Measurements from ENCODE around the gene TRPV2. TPM values are rescaled to one million over a fixed set of nuclear protein-coding genes. Genes with fewer than 3 reads are reported as not detected.
A peak's percentile ranks its signal among the peaks of the same experiment; 100 is the strongest.

TRPV2 gene
- total and polyA plus RNA-seq, 2 experiments from 2014 or later: 1.7 to 3.2 TPM

- TF ChIP-seq ETS1 (IDR thresholded peaks at IDR 0.05) (no peak), NANOG (IDR thresholded peaks at IDR 0.05; ENCODE audit: borderline replicate concordance) (no peak)
Measured at GRCh38 chr17:16419929-16420271, 4.5 kb downstream of the TRPV2 start (continued).

GRCh38 chr17:16422416-16422815 lies 7.0 kb downstream of the TRPV2 start:
- ATAC-seq: peak; percentile 58
- H3K36me3 ChIP-seq (ENCODE audit: insufficient read depth): no peaks in the 10 kb centered on the region
- no peaks in the 10 kb centered on the region for H3K9me2 ChIP-seq (ENCODE audit: insufficient read depth)
- no peaks in the 10 kb centered on the region for H4K20me1 ChIP-seq (replicated peaks; ENCODE audit: insufficient read depth)
- no peak overlapping the region for H3K27ac ChIP-seq (ENCODE audit: low read depth)
- H3K9me3 Mint-ChIP-seq: no peaks in the 10 kb centered on the region
- no peak overlapping the region for H3K4me2 ChIP-seq
- no peaks in the 10 kb centered on the region for H3K4me1 ChIP-seq (ENCODE audit: insufficient read depth)
- H3K27me3 ChIP-seq (ENCODE audit: insufficient read depth): no peaks in the 10 kb centered on the region
- no peaks in the 10 kb centered on the region for H3K79me2 ChIP-seq (replicated peaks; ENCODE audit: insufficient read depth)
- H3K4me1 Mint-ChIP-seq: peaks cover 15% of the 10 kb centered on the region; the same call in 2 of the 3 replicates
- no peaks in the 10 kb centered on the region for H3K36me3 Mint-ChIP-seq (ENCODE audit: low read depth)
- no peak overlapping the region for H3K4me3 ChIP-seq
- H3K27ac Mint-ChIP-seq: no peak overlapping the region
- no peaks in the 10 kb centered on the region for H3F3A ChIP-seq (replicated peaks; ENCODE audit: low read depth)
- no peak overlapping the region for H3K4me3 Mint-ChIP-seq
- peak overlapping the region; percentile 43; the same call in 1 of the 2 replicates for H2AFZ ChIP-seq
- no peak for DNase-seq (ENCODE audit: low spot score)
- H3K27me3 Mint-ChIP-seq (ENCODE audit: insufficient read depth, low read depth, poor library complexity): peaks cover 4% of the 10 kb centered on the region
- TF ChIP-seq JUNB (IDR thresholded peaks at IDR 0.05; ENCODE audit: unreplicated experiment) (no peak), STAT1 (IDR thresholded peaks at IDR 0.05; ENCODE audit: unreplicated experiment) (no peak), CTCF (conservative IDR thresholded peaks at IDR 0.05; ENCODE audit: low read depth in 2 of 2) (no peak), EZH2phosphoT487 (IDR thresholded peaks at IDR 0.05; ENCODE audit: unreplicated experiment) (no peak), ZNF331 (CRISPR knock-in tag; IDR thresholded peaks at IDR 0.05; ENCODE audit: low read depth) (no peak), ZNF114 (CRISPR knock-in tag; IDR thresholded peaks at IDR 0.05) (no peak), EZH2 (IDR thresholded peaks at IDR 0.05; ENCODE audit: low read depth, unreplicated experiment) (no peak), REST (IDR thresholded peaks at IDR 0.05; ENCODE audit: unreplicated experiment) (no peak), ETS1 (IDR thresholded peaks at IDR 0.05) (no peak), CREB1 (CRISPR knock-in tag; IDR thresholded peaks at IDR 0.05; ENCODE audit: low read depth) (no peak), POLR2AphosphoS5 (IDR thresholded peaks at IDR 0.05; ENCODE audit: low read depth) (no peak)

All from GM23338 (cell line).